ENCODE measurements around the gene PDIA4. TPM values are rescaled to one million over a fixed set of nuclear protein-coding genes. Genes with fewer than 3 reads are reported as not detected.
"Not testable (repeated sequence)": the region's sequence is repeated elsewhere in the genome, so short reads cannot be mapped to it uniquely, and the experiment has no call there.

Gene PDIA4
- total RNA-seq, 4 donors from 2014 or later: 35.9 to 55.9 (median 47.9) TPM

DNA sequence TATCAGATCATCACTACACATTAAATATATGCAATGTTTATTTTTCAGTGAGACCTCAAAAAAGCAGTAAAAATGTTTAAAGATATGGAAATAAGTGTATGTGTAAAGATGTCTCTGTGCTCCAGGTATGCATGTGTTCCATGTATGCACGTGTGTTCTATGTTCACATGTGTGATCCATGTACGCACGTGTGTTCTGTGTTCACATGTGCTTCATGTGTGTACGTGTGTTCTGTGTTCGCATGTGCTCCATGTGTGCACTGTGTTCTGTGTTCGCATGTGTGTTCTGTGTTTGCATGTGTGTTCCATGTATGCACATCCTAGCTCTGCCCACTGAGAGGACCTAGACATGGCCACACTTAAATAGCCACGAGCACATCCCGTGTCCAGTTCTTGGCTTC lies 15.6 kb upstream of the PDIA4 start:
- WGBS, 2 donors: 90% methylated on average over 8 of the region's 8 CpGs
- no peak overlapping the region for H3K4me3 ChIP-seq (ENCODE audit: low read depth, poor library complexity, severe bottlenecking)
- DNase-seq (ENCODE audit: low spot score in 2 of 2): no peak
- no peak for TF ChIP-seq CTCF (IDR thresholded peaks at IDR 0.05)
- no peak for TF ChIP-seq POLR2A (IDR thresholded peaks at IDR 0.05)
- intact Hi-C loops (cut with DNase I; ENCODE audit: low total_unique reads): no loop called here

GRCh38 chr7:149041350-149041749 lies 13.0 kb upstream of the PDIA4 start:
- TF ChIP-seq CTCF (IDR thresholded peaks at IDR 0.05): no peak
- no peak for TF ChIP-seq POLR2A (IDR thresholded peaks at IDR 0.05)
- DNase-seq (ENCODE audit: low spot score in 2 of 2): no peak
- 74 to 78% methylated on average over 5 of the region's 5 CpGs for WGBS, 2 donors

DNA sequence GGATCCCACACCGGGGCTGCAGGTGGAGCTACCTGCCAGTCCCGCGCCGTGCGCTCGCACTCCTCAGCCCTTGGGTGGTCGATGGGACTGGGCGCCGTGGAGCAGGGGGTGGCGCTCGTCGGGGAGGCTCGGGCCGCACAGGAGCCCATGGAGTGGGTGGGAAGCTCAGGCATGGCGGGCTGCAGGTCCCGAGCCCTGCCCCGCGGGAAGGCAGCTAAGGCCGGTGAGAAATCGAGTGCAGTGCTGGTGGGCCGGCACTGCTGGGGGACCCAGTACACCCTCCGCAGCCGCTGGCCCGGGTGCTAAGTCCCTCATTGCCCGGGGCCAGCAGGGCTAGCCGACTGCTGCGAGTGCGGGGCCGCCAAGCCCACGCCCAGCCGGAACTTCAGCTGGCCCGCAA lies 10.3 kb upstream of the PDIA4 start:
- intact Hi-C loops (cut with DNase I; ENCODE audit: low total_unique reads); DNase-seq (ENCODE audit: low spot score in 2 of 2); H3K4me3 ChIP-seq (ENCODE audit: low read depth, poor library complexity, severe bottlenecking): not testable (repeated sequence)
- 92 to 96% methylated on average over 19 to 32 of the region's 32 CpGs for WGBS, 2 donors

More at GRCh38 chr7:149041350-149041749, 13.0 kb upstream of the PDIA4 start:
- intact Hi-C loops (cut with DNase I; ENCODE audit: low total_unique reads): no loop called here
- no peak overlapping the region for H3K4me3 ChIP-seq (ENCODE audit: low read depth, poor library complexity, severe bottlenecking)

GRCh38 chr7:149036676-149037075 lies 8.4 kb upstream of the PDIA4 start:
- no peak for DNase-seq (ENCODE audit: low spot score in 2 of 2)
- TF ChIP-seq POLR2A (IDR thresholded peaks at IDR 0.05): no peak
- TF ChIP-seq CTCF (IDR thresholded peaks at IDR 0.05): no peak
- intact Hi-C loops (cut with DNase I; ENCODE audit: low total_unique reads): no loop called here

DNA sequence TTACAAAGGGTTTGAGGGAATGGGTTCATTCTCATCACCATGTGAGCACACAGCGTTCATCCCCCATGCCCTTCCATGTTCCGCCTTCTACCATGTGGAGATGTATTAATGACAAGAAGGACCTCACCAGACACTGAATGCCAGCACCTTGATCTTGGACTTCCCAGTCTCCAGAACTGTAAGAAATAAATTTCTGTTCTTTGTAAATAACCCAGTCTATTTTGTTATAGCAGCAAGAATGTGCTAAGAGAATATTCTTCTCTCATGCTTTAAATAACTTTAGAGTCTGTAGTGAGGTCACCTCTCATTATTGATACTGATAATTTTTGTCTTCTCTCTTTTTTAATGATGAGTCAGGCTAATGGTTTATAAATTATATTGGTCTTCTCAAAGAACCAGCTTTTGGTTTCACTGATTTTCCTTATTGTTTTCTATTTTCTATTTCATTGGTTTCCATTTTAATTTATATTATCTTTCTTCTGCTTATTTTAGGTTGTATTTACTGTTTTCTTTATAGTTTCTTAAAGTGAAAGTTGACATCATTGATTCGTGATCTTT lies 3.1 kb upstream of the PDIA4 start:
- TF ChIP-seq CTCF (IDR thresholded peaks at IDR 0.05) (no peak), POLR2A (IDR thresholded peaks at IDR 0.05) (no peak)
- 95 to 96% methylated on average over 3 of the region's 3 CpGs for WGBS, 2 donors
- intact Hi-C loops (cut with DNase I; ENCODE audit: low total_unique reads): no loop called here
- no peak overlapping the region for H3K4me3 ChIP-seq (ENCODE audit: low read depth, poor library complexity, severe bottlenecking)
- no peak for DNase-seq (ENCODE audit: low spot score in 2 of 2)

More at GRCh38 chr7:149036676-149037075, 8.4 kb upstream of the PDIA4 start:
- WGBS, 2 donors: 92 to 93% methylated on average over 1 of the region's 1 CpG
- H3K4me3 ChIP-seq (ENCODE audit: low read depth, poor library complexity, severe bottlenecking): no peak overlapping the region

DNA sequence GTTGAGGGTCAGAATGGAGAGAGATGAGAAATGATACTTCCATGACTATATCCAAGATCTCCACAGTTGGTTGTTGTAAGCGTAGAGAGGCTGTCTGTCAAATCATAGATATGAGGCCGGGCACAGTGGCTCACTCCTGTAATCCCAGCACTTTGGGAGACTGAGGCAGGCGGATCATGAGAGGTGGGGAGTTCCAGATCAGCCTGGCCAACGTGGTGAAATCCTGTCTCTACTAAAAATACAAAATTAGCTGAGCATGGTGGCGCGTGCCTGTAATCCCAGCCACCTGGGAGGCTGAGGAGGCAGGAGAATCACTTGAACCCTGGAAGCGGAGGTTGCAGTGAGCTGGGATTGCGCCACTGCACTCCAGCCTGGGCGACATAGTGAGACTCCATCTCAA lies 2.1 kb upstream of the PDIA4 start:
- intact Hi-C loops (cut with DNase I; ENCODE audit: low total_unique reads); DNase-seq (ENCODE audit: low spot score in 2 of 2): not testable (repeated sequence)
- WGBS, 2 donors: 95 to 96% methylated on average over 9 of the region's 9 CpGs

More for the DNA sequence above, 2.1 kb upstream of the PDIA4 start:
- H3K4me3 ChIP-seq (ENCODE audit: low read depth, poor library complexity, severe bottlenecking): not testable (repeated sequence)
